Vagina (tissue), 2 donors: Measurements from ENCODE around the gene SVIL. TPM values are rescaled to one million over a fixed set of nuclear protein-coding genes. Genes with fewer than 3 reads are reported as not detected.

Source experiments
- DNase-seq, 2 donors: peaks; one replicate each; pipeline ENCODE4 v3.0.0-alpha.2; 2017; ENCODE audit errors: extremely low spot score in 2 of 2
- H3K27ac ChIP-seq: fragments of 200-600 bp; sonication (generic); one replicate; pipeline ENCODE4 v1.5.1; 2019
- H3K27me3 ChIP-seq: fragments of 200-600 bp; sonication (generic); one replicate; pipeline ENCODE4 v1.5.1; 2019
- H3K36me3 ChIP-seq, 2 donors: fragments of 200-600 bp; sonication (generic); one replicate each; pipeline ENCODE4 v1.5.1; 2017 to 2019
- H3K4me1 ChIP-seq: fragments of 200-600 bp; sonication (generic); one replicate; pipeline ENCODE4 v1.5.1; 2019
- H3K4me3 ChIP-seq, 2 donors: fragments of 200-600 bp; sonication (generic); 1 replicate in 1 of 2; 2 replicates in 1 of 2; pipeline ENCODE4 v1.5.1; 2016 to 2019
- H3K9me3 ChIP-seq: fragments of 200-600 bp; sonication (generic); one replicate; pipeline ENCODE4 v1.5.1; 2019
- CTCF ChIP-seq, 3 experiments: fragments of 450-650 bp in 2 of 3; fragments of 200-600 bp in 1 of 3; sonication (generic) in 1 of 3; IDR thresholded peaks; one replicate each; pipeline ENCODE4 v1.5.1; 2017 to 2019; ENCODE audit warnings: antibody characterized with exemption in 3 of 3, mild to moderate bottlenecking in 2 of 3, moderate library complexity in 2 of 3
- POLR2A ChIP-seq, 2 donors: fragments of 450-650 bp; IDR thresholded peaks; one replicate each; pipeline ENCODE4 v1.6.1; 2017; ENCODE audit warnings: antibody characterized with exemption in 2 of 2, mild to moderate bottlenecking in 2 of 2, moderate library complexity in 2 of 2
- POLR2AphosphoS5 ChIP-seq, 2 donors: sonication (generic); formaldehyde crosslinking; IDR thresholded peaks; one replicate each; pipeline ENCODE4 v1.9.0; 2017; ENCODE audit warnings: antibody characterized with exemption in 2 of 2, mild to moderate bottlenecking in 2 of 2, low read depth in 1 of 2; ENCODE audit not compliant: insufficient read depth in 1 of 2
- intact Hi-C: fragments of 100-400 bp; cut with DNase I; formaldehyde crosslinking; loops from one replicate; pipeline ENCODE4 v1.15.1; 2023
- total RNA-seq: library from RNA; depleted of rRNA; stranded (reverse); fragments of >200 nt; gene quantifications from one replicate; pipeline ENCODE4 v1.2.3, GENCODE V29; 2016

Gene SVIL
- total RNA-seq, 1 donor from 2014 or later = 111 TPM

- peak in 1 of 2 donors; percentile 80 for DNase-seq
- no peak overlapping the region for H3K4me3 ChIP-seq
- H3K4me1 ChIP-seq = peaks cover 63% of the 10 kb centered on the region
- no peaks in the 10 kb centered on the region for H3K36me3 ChIP-seq
- H3K9me3 ChIP-seq = no peaks in the 10 kb centered on the region
- H3K27ac ChIP-seq = peak overlapping the region; percentile 82
- no peaks in the 10 kb centered on the region for H3K27me3 ChIP-seq
- intact Hi-C loops = no loop called here
- TF ChIP-seq POLR2A (IDR thresholded peaks at IDR 0.05) (no peak), CTCF (IDR thresholded peaks at IDR 0.05) (no peak), POLR2AphosphoS5 (IDR thresholded peaks at IDR 0.05; ENCODE audit: insufficient read depth in 1 of 2, low read depth in 1 of 2) (no peak)
Observed at GRCh38 chr10:29596826-29597225, 37.9 kb downstream of the SVIL start.

GRCh38 chr10:29596356-29596755 is 38.4 kb downstream of the SVIL start:
- Histone ChIP-seq H3K36me3 (no peaks in the 10 kb centered on the region), H3K9me3 (no peaks in the 10 kb centered on the region), H3K27me3 (no peaks in the 10 kb centered on the region), H3K4me3 (no peak overlapping the region), H3K27ac (no peak overlapping the region), H3K4me1 (peaks cover 63% of the 10 kb centered on the region)
- intact Hi-C loops = no loop called here
- DNase-seq = peak in 1 of 2 donors; percentile 42
- TF ChIP-seq POLR2AphosphoS5 (IDR thresholded peaks at IDR 0.05; ENCODE audit: insufficient read depth in 1 of 2, low read depth in 1 of 2) (no peak), CTCF (IDR thresholded peaks at IDR 0.05) (no peak), POLR2A (IDR thresholded peaks at IDR 0.05) (no peak)

- peak in 1 of 2 donors; percentile 72 for DNase-seq
Observed at GRCh38 chr10:29595636-29596225, 39.0 kb downstream of the SVIL start.

GRCh38 chr10:29595146-29595545 is 39.6 kb downstream of the SVIL start:
- no peak for DNase-seq
- H3K27ac ChIP-seq = no peak overlapping the region
- H3K4me1 ChIP-seq = peaks cover 62% of the 10 kb centered on the region
- no peaks in the 10 kb centered on the region for H3K27me3 ChIP-seq
- intact Hi-C loops = no loop called here
- no peaks in the 10 kb centered on the region for H3K36me3 ChIP-seq
- TF ChIP-seq POLR2A (IDR thresholded peaks at IDR 0.05) (no peak), CTCF (IDR thresholded peaks at IDR 0.05) (no peak), POLR2AphosphoS5 (IDR thresholded peaks at IDR 0.05; ENCODE audit: insufficient read depth in 1 of 2, low read depth in 1 of 2) (no peak)
- no peaks in the 10 kb centered on the region for H3K9me3 ChIP-seq
- no peak overlapping the region for H3K4me3 ChIP-seq

More at GRCh38 chr10:29595636-29596225, 39.0 kb downstream of the SVIL start:
- no peak overlapping the region for H3K27ac ChIP-seq
- no peaks in the 10 kb centered on the region for H3K27me3 ChIP-seq
- H3K4me3 ChIP-seq = no peak overlapping the region
- intact Hi-C loops = no loop called here
- H3K9me3 ChIP-seq = no peaks in the 10 kb centered on the region
- H3K4me1 ChIP-seq = peaks cover 62% of the 10 kb centered on the region
- no peak for TF ChIP-seq CTCF (IDR thresholded peaks at IDR 0.05)
- no peak for TF ChIP-seq POLR2A (IDR thresholded peaks at IDR 0.05)
- TF ChIP-seq POLR2AphosphoS5 (IDR thresholded peaks at IDR 0.05; ENCODE audit: insufficient read depth in 1 of 2, low read depth in 1 of 2) = no peak
- H3K36me3 ChIP-seq = no peaks in the 10 kb centered on the region

GRCh38 chr10:29591651-29591968 is 43.2 kb downstream of the SVIL start:
- Histone ChIP-seq H3K36me3 (no peaks in the 10 kb centered on the region), H3K27ac (no peak overlapping the region), H3K9me3 (no peaks in the 10 kb centered on the region), H3K27me3 (no peaks in the 10 kb centered on the region), H3K4me1 (peaks cover 56% of the 10 kb centered on the region), H3K4me3 (no peak overlapping the region)
- no peak for TF ChIP-seq POLR2A (IDR thresholded peaks at IDR 0.05)
- TF ChIP-seq CTCF (IDR thresholded peaks at IDR 0.05) = no peak
- no peak for TF ChIP-seq POLR2AphosphoS5 (IDR thresholded peaks at IDR 0.05; ENCODE audit: insufficient read depth in 1 of 2, low read depth in 1 of 2)
- intact Hi-C loops = no loop called here
- no peak for DNase-seq
